Measurements from ENCODE around the gene NEDD4L. TPM values are rescaled to one million over a fixed set of nuclear protein-coding genes. Genes with fewer than 3 reads are reported as not detected.

NEDD4L gene
- total and polyA plus RNA-seq, 4 experiments from 2014 or later, result 2.8 to 4.1 (median 3.8) TPM

DNA sequence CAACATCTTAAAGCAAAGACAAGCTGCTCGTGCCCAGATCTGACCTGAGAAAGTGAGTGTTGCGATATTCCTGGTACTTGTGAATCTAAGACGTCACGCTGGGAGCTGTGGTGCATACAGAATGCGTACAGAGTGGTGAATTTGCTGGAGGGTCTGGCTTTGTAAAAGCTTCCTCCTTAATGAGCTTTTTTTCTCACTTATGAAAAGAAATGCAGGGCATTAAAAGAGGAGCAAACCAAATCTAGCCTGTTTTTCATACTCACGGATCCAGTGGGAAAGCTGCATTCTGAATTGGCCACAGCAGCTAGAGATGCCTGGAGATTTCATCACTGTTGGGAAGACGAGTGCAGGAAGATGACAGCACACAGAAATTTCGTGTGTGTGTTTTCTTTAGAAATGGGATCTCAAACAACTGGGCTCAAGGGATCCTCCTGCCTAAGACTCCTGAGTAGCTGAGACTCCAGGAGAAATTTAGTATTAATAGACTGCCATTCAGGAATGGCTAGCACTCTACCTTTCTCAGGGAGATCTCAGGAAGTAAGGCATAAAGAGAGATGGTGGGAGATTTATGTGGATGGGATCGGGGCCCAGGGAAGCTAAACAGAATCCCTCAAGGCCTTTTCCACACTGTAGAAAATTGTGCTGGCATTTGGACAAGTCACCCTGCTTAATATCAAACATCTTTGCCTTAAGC lies 403.5 kb downstream of the NEDD4L start:
- DNase-seq, result no peak
- Histone ChIP-seq H3K9me3 (ENCODE audit: control insufficient read depth in 1 of 2, low read length in 2 of 2) (no peaks in the 10 kb centered on the region), H3K36me3 (ENCODE audit: insufficient read depth, low read length) (no peaks in the 10 kb centered on the region), H3K4me1 (ENCODE audit: insufficient read depth, low read length) (no peaks in the 10 kb centered on the region), H3K27ac (ENCODE audit: low read depth, low read length) (no peak overlapping the region), H3K4me3 (ENCODE audit: low read length in 2 of 2) (no peak overlapping the region), H3K27me3 (ENCODE audit: insufficient read depth, low read length) (no peaks in the 10 kb centered on the region)
- H3K4me3 Mint-ChIP-seq, result no peak overlapping the region
- H3K4me1 Mint-ChIP-seq, result no peaks in the 10 kb centered on the region
- intact Hi-C loops (cut with micrococcal nuclease), result no loop called here
- CTCF ChIA-PET (ENCODE audit: partially characterized antibody), result interaction anchor here (0.6 to 1.6 kb wide), 2 partner anchors 10 to 14 kb away, joined by 3 read pairs; no protein-coding TSS in a partner anchor
- H3K36me3 Mint-ChIP-seq, result no peaks in the 10 kb centered on the region
- peaks cover 0 to 3% of the 10 kb centered on the region in 2 donors for H3K27me3 Mint-ChIP-seq
- H3K9me3 Mint-ChIP-seq, result peaks cover 0 to under 1% (median 0%) of the 10 kb centered on the region in 8 donors
- H3K27ac Mint-ChIP-seq, result peak overlapping the region in 1 of 7 donors; percentile 46
- POLR2A ChIA-PET (ENCODE audit: partially characterized antibody), result no interaction called here

DNA sequence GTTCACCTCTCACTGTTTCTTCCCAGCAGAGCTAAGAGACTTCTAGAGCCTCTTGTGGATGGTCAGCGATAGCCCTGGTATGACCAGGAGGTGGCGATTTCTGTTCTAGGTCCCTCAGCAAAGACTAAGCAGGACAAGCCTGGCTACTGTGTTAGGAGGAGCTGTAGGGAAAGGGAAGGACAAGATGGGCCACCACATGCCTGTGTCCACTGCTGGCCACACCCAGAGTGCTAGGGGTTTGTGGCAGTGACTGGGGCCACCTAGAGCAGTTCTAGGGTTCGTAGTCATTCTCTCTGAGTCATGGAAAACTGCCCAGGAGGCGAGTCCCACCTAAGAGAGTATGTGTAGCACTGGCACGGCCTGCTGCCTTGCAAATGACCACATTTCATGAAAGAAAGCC lies 405.4 kb downstream of the NEDD4L start:
- Mint-ChIP-seq H3K36me3 (no peaks in the 10 kb centered on the region), H3K4me3 (no peak overlapping the region), H3K27ac (no peak overlapping the region), H3K9me3 (peaks cover 0 to 2% (median 0%) of the 10 kb centered on the region in 8 donors), H3K4me1 (no peaks in the 10 kb centered on the region), H3K27me3 (peaks cover 0 to 2% of the 10 kb centered on the region in 2 donors)
- POLR2A ChIA-PET (ENCODE audit: partially characterized antibody), result no interaction called here
- DNase-seq, result no peak
- no peaks in the 10 kb centered on the region for H3K36me3 ChIP-seq (ENCODE audit: insufficient read depth, low read length)
- no peaks in the 10 kb centered on the region for H3K4me1 ChIP-seq (ENCODE audit: insufficient read depth, low read length)
- CTCF ChIA-PET (ENCODE audit: partially characterized antibody), result no interaction called here
- no peaks in the 10 kb centered on the region for H3K9me3 ChIP-seq (ENCODE audit: control insufficient read depth in 1 of 2, low read length in 2 of 2)
- no peak overlapping the region for H3K27ac ChIP-seq (ENCODE audit: low read depth, low read length)
- H3K27me3 ChIP-seq (ENCODE audit: insufficient read depth, low read length), result no peaks in the 10 kb centered on the region
- no peak overlapping the region for H3K4me3 ChIP-seq (ENCODE audit: low read length in 2 of 2)
- intact Hi-C loops (cut with micrococcal nuclease), result no loop called here

Small RNA genes lying within 50 kb of the gene (microRNA-seq; reads per million reads assigned to microRNA genes)
- gene MIR3591 (ENCODE audit: borderline microRNAs expressed, borderline number of aligned reads, borderline replicate concordance), result not detected

Other genes with a start within 250 kb of the NEDD4L start
- gene ATP8B1, start 240.9 kb upstream of the NEDD4L start, total RNA-seq, result not detected
- gene ATP8B1, start 240.9 kb upstream of the NEDD4L start, polyA plus RNA-seq, result under 1 TPM in 1 of 2 donors, not detected in 1; 0.24 TPM